ENCODE results near the gene TEX35. TPM values are rescaled to one million over a fixed set of nuclear protein-coding genes. Genes with fewer than 3 reads are reported as not detected.

The TEX35 gene
- total RNA-seq, 1 donor from 2014 or later: not detected

DNA sequence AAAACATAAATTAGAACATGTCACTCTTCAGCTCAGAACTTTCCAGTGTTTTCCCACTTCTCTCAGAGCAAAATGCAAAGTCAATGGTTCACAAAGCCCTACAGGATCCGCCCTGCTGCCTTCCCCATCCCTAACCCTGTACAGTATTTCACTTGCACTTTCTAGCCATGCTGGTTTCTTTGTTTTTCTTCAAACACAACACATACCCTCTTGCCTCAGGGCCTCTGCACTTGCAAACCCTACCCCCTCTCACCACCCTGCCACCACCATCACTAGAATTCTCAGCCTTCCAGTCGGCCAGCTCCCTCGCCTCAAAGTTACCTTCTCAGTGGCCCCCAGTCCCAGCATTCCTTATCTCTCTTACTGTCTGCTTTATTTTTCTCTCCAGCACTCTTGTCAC lies 17.6 kb downstream of the TEX35 start:
- no peak for DNase-seq (ENCODE audit: low spot score)
- H3K4me1 Mint-ChIP-seq (ENCODE audit: low read depth): no peaks in the 10 kb centered on the region
- H3K27me3 Mint-ChIP-seq (ENCODE audit: low read depth): peaks cover 2% of the 10 kb centered on the region
- intact Hi-C loops (cut with micrococcal nuclease): no loop called here
- no peaks in the 10 kb centered on the region for H3K9me3 Mint-ChIP-seq
- no peak overlapping the region for H3K27ac Mint-ChIP-seq
- H3K36me3 Mint-ChIP-seq (ENCODE audit: low read depth): no peaks in the 10 kb centered on the region
- no peak overlapping the region for H3K4me3 Mint-ChIP-seq (ENCODE audit: low read depth)

DNA sequence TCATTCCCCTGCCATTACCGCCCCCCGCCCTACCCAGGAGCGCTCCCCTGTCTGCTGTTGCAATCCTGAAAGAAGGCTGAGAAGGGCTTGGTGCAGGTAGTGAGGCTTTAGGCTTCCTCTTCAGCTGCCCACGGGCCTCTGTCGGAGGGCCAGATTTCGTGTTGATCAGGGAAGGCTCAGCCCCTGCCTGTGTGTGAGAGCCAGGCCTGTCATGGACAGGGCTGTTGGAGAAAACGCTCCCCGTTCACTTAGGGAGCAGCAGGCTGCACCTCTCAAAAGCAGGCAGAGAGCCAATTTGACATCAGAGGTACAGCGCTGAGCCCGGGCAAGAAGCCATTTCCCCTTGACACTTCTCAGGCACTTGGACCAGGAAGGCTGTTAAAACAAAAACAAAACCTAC lies 19.0 kb downstream of the TEX35 start:
- Mint-ChIP-seq H3K4me1 (ENCODE audit: low read depth) (no peaks in the 10 kb centered on the region), H3K9me3 (no peaks in the 10 kb centered on the region), H3K4me3 (ENCODE audit: low read depth) (no peak overlapping the region), H3K27me3 (ENCODE audit: low read depth) (peaks cover 2% of the 10 kb centered on the region), H3K36me3 (ENCODE audit: low read depth) (no peaks in the 10 kb centered on the region), H3K27ac (no peak overlapping the region)
- DNase-seq (ENCODE audit: low spot score): no peak
- intact Hi-C loops (cut with micrococcal nuclease): loop anchor here (2.0 kb wide), 2 partner anchors 221 to 471 kb away; no protein-coding TSS in a partner anchor

- H3K36me3 Mint-ChIP-seq (ENCODE audit: low read depth): no peaks in the 10 kb centered on the region
- no peaks in the 10 kb centered on the region for H3K9me3 Mint-ChIP-seq
- no peaks in the 10 kb centered on the region for H3K4me1 Mint-ChIP-seq (ENCODE audit: low read depth)
- H3K27me3 Mint-ChIP-seq (ENCODE audit: low read depth): peaks cover 2% of the 10 kb centered on the region
- peak; percentile 48 for DNase-seq (ENCODE audit: low spot score)
- intact Hi-C loops (cut with micrococcal nuclease): loop anchor here (2.0 kb wide), 2 partner anchors 220 to 470 kb away; no protein-coding TSS in a partner anchor
- H3K27ac Mint-ChIP-seq: no peak overlapping the region
- H3K4me3 Mint-ChIP-seq (ENCODE audit: low read depth): no peak overlapping the region
Measured at GRCh38 chr1:178532392-178532791, 19.5 kb downstream of the TEX35 start.

GRCh38 chr1:178533121-178533946 lies 20.4 kb downstream of the TEX35 start:
- Mint-ChIP-seq H3K36me3 (ENCODE audit: low read depth) (no peaks in the 10 kb centered on the region), H3K4me1 (ENCODE audit: low read depth) (no peaks in the 10 kb centered on the region), H3K4me3 (ENCODE audit: low read depth) (no peak overlapping the region), H3K27ac (no peak overlapping the region), H3K9me3 (no peaks in the 10 kb centered on the region), H3K27me3 (ENCODE audit: low read depth) (peaks cover 2% of the 10 kb centered on the region)
- DNase-seq (ENCODE audit: low spot score): no peak
- intact Hi-C loops (cut with micrococcal nuclease): loop anchor here (2.0 kb wide), 2 partner anchors 219 to 469 kb away; no protein-coding TSS in a partner anchor

- Mint-ChIP-seq H3K27me3 (ENCODE audit: low read depth) (peaks cover 2% of the 10 kb centered on the region), H3K9me3 (no peaks in the 10 kb centered on the region), H3K36me3 (ENCODE audit: low read depth) (no peaks in the 10 kb centered on the region), H3K4me3 (ENCODE audit: low read depth) (no peak overlapping the region), H3K27ac (no peak overlapping the region), H3K4me1 (ENCODE audit: low read depth) (no peaks in the 10 kb centered on the region)
- no peak for DNase-seq (ENCODE audit: low spot score)
- intact Hi-C loops (cut with micrococcal nuclease): no loop called here
Measured at GRCh38 chr1:178534137-178534868, 21.4 kb downstream of the TEX35 start.

DNA sequence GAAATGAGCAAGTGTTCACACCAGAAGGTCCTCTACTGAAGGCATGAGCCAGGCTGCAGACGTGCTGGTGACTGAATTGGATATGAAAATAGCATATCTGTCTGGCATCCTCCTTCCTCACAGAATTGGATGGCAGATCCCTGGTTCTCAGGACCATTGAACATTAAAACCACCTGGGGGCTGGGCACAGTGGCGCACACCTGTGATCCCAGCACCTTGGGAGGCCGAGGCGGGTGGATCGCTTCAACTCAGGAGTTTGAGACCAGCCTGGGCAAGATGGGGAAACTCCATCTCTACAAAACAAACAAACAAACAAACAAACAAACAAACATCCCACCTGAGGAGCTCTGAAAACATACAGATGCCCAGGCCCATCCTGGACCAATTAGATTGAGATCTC lies 23.4 kb downstream of the TEX35 start:
- intact Hi-C loops (cut with micrococcal nuclease): no loop called here
- Mint-ChIP-seq H3K9me3 (no peaks in the 10 kb centered on the region), H3K36me3 (ENCODE audit: low read depth) (no peaks in the 10 kb centered on the region), H3K27ac (no peak overlapping the region), H3K4me1 (ENCODE audit: low read depth) (no peaks in the 10 kb centered on the region), H3K4me3 (ENCODE audit: low read depth) (no peak overlapping the region), H3K27me3 (ENCODE audit: low read depth) (peaks cover 2% of the 10 kb centered on the region)
- DNase-seq (ENCODE audit: low spot score): no peak

- H3K9me3 Mint-ChIP-seq: no peaks in the 10 kb centered on the region
- peaks cover 2% of the 10 kb centered on the region for H3K27me3 Mint-ChIP-seq (ENCODE audit: low read depth)
- H3K4me1 Mint-ChIP-seq (ENCODE audit: low read depth): no peaks in the 10 kb centered on the region
- H3K27ac Mint-ChIP-seq: no peak overlapping the region
- DNase-seq (ENCODE audit: low spot score): no peak
- no peak overlapping the region for H3K4me3 Mint-ChIP-seq (ENCODE audit: low read depth)
- intact Hi-C loops (cut with micrococcal nuclease): no loop called here
- H3K36me3 Mint-ChIP-seq (ENCODE audit: low read depth): no peaks in the 10 kb centered on the region
Measured at GRCh38 chr1:178536844-178537371, 24.0 kb downstream of the TEX35 start.

GRCh38 chr1:178537382-178538090 lies 24.6 kb downstream of the TEX35 start:
- intact Hi-C loops (cut with micrococcal nuclease): no loop called here
- no peaks in the 10 kb centered on the region for H3K4me1 Mint-ChIP-seq (ENCODE audit: low read depth)
- H3K36me3 Mint-ChIP-seq (ENCODE audit: low read depth): no peaks in the 10 kb centered on the region
- peaks cover 2% of the 10 kb centered on the region for H3K27me3 Mint-ChIP-seq (ENCODE audit: low read depth)
- H3K27ac Mint-ChIP-seq: no peak overlapping the region
- no peaks in the 10 kb centered on the region for H3K9me3 Mint-ChIP-seq
- no peak overlapping the region for H3K4me3 Mint-ChIP-seq (ENCODE audit: low read depth)
- no peak for DNase-seq (ENCODE audit: low spot score)

DNA sequence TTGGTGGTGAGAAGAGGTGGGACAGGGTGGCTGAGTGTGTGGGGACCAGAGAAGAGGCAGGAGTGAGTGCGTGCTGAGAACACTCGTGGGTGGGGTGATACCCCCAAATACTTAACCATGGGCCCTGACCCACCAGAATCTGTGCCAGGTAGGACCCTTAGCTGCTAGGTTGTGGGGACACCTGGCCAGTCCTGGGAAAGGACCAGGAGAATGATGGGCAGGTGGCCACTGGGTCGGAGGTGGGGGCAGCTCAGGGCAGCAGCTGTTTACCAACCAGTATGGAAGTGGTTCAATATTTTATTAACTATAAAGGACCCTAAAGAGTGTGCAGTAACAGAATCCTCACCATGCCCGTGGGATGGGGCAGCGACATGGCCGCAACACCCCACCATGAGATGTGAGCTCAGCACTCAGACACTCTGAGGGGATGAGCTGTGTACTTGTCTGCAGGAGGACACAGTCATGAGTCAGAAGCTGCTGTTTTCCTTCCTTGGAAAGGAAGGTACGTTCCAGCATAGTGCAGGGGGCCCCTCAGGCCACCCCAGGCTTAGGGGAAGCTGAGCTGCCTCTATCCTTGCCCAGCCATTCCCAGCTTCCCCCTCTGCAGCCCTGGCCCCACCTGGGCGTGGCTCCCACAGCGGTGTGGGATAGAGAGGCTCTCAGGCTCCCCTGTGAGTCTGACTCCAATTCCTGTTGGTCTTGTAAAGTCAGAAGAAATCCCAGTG lies 25.4 kb downstream of the TEX35 start:
- no peak overlapping the region for H3K27ac Mint-ChIP-seq
- H3K4me1 Mint-ChIP-seq (ENCODE audit: low read depth): peaks cover 3% of the 10 kb centered on the region
- DNase-seq (ENCODE audit: low spot score): no peak
- H3K4me3 Mint-ChIP-seq (ENCODE audit: low read depth): no peak overlapping the region
- peaks cover under 1% of the 10 kb centered on the region for H3K27me3 Mint-ChIP-seq (ENCODE audit: low read depth)
- intact Hi-C loops (cut with micrococcal nuclease): no loop called here
- no peaks in the 10 kb centered on the region for H3K36me3 Mint-ChIP-seq (ENCODE audit: low read depth)
- H3K9me3 Mint-ChIP-seq: no peaks in the 10 kb centered on the region

- Mint-ChIP-seq H3K27ac (no peak overlapping the region), H3K36me3 (ENCODE audit: low read depth) (no peaks in the 10 kb centered on the region), H3K27me3 (ENCODE audit: low read depth) (no peaks in the 10 kb centered on the region), H3K9me3 (no peaks in the 10 kb centered on the region), H3K4me3 (ENCODE audit: low read depth) (no peak overlapping the region), H3K4me1 (ENCODE audit: low read depth) (peaks cover 3% of the 10 kb centered on the region)
- no peak for DNase-seq (ENCODE audit: low spot score)
- intact Hi-C loops (cut with micrococcal nuclease): no loop called here
Measured at GRCh38 chr1:178539291-178539690, 26.4 kb downstream of the TEX35 start.

DNA sequence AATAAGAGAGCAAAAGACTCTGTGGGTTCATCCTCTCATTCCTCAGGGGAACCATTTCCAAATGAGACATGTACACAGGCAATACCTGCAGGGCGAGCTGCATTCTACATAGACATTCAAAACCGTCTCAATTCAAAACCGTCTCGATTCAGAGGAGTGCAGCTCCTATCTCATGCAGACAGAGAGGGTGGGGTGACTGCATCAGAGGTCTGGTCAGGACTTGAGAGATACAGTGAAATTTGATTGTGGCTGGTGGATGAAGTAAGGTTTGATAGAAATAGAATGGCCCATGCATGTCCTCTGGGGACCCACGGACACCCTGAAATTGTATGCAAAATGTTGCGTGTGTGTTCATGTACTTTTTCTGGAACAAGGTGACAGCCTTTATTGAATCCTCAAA lies 27.3 kb downstream of the TEX35 start:
- H3K27ac Mint-ChIP-seq: no peak overlapping the region
- no peaks in the 10 kb centered on the region for H3K9me3 Mint-ChIP-seq
- intact Hi-C loops (cut with micrococcal nuclease): loop anchor here (5.0 kb wide), 3 partner anchors 227 to 827 kb away; partner anchors contain the start of genes AXDND1 and SOAT1
- no peaks in the 10 kb centered on the region for H3K36me3 Mint-ChIP-seq (ENCODE audit: low read depth)
- H3K27me3 Mint-ChIP-seq (ENCODE audit: low read depth): no peaks in the 10 kb centered on the region
- H3K4me1 Mint-ChIP-seq (ENCODE audit: low read depth): peaks cover 3% of the 10 kb centered on the region
- no peak for DNase-seq (ENCODE audit: low spot score)
- H3K4me3 Mint-ChIP-seq (ENCODE audit: low read depth): no peak overlapping the region

DNA sequence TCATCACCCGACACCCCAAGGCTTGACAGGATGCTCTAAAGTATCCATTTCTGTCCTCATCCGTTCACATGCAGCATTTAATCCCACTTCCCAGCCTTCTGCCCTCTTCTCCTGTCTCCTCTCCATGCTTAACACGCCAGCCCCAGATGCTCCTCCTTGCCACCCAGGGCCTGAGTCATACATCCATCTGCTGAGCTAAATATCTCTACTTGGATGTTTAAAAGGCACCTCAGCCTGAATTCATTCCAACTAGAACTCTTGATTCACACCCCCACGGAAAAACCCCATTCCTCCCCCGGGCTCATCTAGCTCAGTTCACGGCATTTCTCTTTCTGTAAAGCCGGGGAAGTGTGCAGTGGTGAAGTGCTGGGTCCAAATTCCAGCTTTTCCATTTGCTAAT lies 27.7 kb downstream of the TEX35 start:
- no peak for DNase-seq (ENCODE audit: low spot score)
- intact Hi-C loops (cut with micrococcal nuclease): loop anchor here (5.0 kb wide), 3 partner anchors 227 to 827 kb away; partner anchors contain the start of genes AXDND1 and SOAT1
- H3K4me3 Mint-ChIP-seq (ENCODE audit: low read depth): no peak overlapping the region
- H3K36me3 Mint-ChIP-seq (ENCODE audit: low read depth): no peaks in the 10 kb centered on the region
- no peaks in the 10 kb centered on the region for H3K27me3 Mint-ChIP-seq (ENCODE audit: low read depth)
- no peak overlapping the region for H3K27ac Mint-ChIP-seq
- peaks cover 3% of the 10 kb centered on the region for H3K4me1 Mint-ChIP-seq (ENCODE audit: low read depth)
- no peaks in the 10 kb centered on the region for H3K9me3 Mint-ChIP-seq

Data from activated T-helper 2 cell treated with anti-CD3 and anti-CD28 coated beads, Interferon-gamma antibody, Interleukin-2, Interleukin-4, amounts not matched to agents 10 μg/mL and 5 μg/mL and 100 μg/mL, durations not matched to agents 14 hours and 24 hours and 36 hours (primary cell).